Esophagus squamous epithelium (tissue), 4 donors: ENCODE data around the gene PTBP2.

Experiments used
- CTCF ChIP-seq, 6 experiments: fragments of 450-650 bp in 4 of 6; fragments of 200-600 bp in 2 of 6; sonication (generic) in 2 of 6; IDR thresholded peaks; one replicate each; pipeline ENCODE4 v1.5.1; 2016 to 2019; ENCODE audit warnings: antibody characterized with exemption in 6 of 6, mild to moderate bottlenecking in 4 of 6, moderate library complexity in 4 of 6
- POLR2A ChIP-seq, 4 donors: fragments of 450-650 bp; IDR thresholded peaks; one replicate each; pipeline ENCODE4 v1.6.1; 2017; ENCODE audit warnings: antibody characterized with exemption in 4 of 4, mild to moderate bottlenecking in 4 of 4, moderate library complexity in 3 of 4

- TF ChIP-seq CTCF (IDR thresholded peaks at IDR 0.05), result no peak
- TF ChIP-seq POLR2A (IDR thresholded peaks at IDR 0.05), result no peak
These were observed 6.7 kb upstream of the PTBP2 start for GRCh38 chr1:96714881-96715280.
